Measurements from ENCODE around the gene NEXN.
"Not testable (repeated sequence)": the region's sequence is repeated elsewhere in the genome, so short reads cannot be mapped to it uniquely, and the experiment has no call there.

NEXN gene

DNA sequence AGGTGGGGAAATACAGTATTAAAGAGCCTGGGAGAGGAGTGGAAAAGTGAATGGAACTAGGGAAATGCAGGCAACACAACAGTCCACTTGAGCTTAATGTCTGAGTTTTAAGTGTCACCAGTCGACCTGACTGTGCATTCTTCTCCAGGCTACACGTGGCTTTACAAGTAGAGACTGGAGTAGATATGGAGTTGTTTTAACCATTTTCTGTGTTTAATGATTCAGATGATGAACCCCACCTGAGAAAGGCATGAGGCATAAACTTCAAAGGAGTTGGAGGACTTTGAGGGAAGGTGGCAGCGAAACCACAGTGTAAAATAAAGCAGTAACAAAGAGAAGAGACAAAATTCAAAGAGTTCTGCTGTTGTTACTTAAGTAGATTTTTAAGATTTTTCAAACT, 77.9 kb downstream of the NEXN start:
- DNase-seq, result no peak

GRCh38 chr1:77970192-77970591, 81.8 kb downstream of the NEXN start:
- DNase-seq, result no peak

DNA sequence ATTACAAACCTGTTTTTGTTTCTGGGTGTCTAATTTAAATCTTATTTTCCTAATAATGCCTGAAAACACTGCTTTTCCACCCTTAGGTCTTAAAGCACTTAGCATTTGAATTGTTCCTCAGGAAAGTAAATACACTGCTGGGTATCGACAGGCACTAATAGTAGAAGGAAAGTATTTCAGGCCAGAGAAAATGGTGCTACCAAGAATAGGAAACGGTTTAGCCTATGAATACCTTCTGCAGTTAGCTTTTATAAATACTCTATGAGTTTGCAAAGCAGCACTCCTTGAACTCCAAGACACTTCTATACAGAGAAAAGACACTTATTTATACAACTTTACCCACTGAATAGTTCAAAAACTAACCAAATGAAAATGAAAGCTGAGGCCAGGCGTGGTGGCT, 83.7 kb downstream of the NEXN start:
- DNase-seq, result no peak

- peak in 1 of 5 donors; percentile 15 for DNase-seq
Measured at GRCh38 chr1:77975386-77975785, 87.0 kb downstream of the NEXN start.

DNA sequence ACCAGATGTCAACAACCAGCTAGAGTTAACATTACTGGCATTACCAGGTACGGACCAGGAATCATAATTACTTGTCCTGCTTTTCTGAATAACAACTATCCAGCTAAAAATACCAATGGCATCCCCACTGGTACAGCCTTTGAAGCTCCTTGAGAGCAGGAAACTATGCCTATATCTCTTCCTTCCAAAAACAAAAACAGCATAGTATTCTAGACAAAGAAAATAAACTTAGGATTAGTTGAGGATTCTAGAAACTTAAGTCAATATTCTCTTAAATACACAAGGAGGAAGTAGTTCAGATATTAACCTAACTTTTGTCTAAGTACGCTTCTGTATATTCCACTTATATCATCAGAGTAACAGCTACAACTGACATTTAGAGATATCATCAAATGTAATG, 87.5 kb downstream of the NEXN start:
- no peak for DNase-seq

DNA sequence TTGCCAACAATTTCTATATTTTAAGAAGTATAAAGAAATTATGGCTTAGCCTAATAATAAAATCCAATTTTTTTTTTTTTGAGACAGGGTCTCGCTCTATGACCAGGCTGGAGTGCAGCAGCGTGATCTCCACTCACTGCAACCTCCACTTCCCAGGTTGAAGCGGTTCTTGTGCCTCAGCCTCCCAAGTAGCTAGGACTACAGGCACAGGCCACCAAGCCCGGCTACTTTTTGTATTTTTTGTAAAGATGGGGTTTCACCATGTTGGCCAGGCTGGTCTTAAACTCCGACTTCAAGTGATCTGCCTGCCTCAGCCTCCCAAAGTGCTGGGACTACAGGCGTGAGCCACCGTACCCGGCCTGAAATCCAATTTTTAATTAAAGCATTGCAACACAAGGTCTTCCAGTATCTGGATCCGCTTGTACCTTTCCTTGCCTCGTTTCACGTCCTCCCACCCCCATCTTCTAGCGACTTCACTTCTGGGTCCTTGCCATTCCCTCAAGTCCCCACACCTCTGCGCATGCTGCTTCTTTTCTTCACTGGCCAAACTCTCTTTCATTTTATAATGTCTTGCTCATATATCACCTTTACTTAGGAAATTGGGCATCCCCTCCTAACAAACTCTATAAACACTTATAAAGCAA, 88.1 kb downstream of the NEXN start:
- no peak for DNase-seq

DNA sequence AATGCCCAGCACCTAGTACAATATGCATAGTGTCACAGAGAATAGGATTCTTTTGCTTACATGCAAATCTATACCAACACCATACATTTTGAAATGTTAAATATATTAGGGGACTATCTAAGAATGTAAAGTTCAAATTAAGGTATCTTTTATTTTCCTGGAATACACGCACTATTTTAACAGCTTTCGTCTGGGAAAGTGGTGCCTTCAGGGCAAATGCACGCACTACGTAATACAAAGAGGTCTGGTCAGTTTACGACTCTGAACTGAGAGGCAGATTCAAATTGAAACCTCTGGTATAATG, 89.5 kb downstream of the NEXN start:
- DNase-seq, result no peak

GRCh38 chr1:77978293-77978968, 90.0 kb downstream of the NEXN start:
- peak; percentile 61 to 94 (median 73) for DNase-seq

DNA sequence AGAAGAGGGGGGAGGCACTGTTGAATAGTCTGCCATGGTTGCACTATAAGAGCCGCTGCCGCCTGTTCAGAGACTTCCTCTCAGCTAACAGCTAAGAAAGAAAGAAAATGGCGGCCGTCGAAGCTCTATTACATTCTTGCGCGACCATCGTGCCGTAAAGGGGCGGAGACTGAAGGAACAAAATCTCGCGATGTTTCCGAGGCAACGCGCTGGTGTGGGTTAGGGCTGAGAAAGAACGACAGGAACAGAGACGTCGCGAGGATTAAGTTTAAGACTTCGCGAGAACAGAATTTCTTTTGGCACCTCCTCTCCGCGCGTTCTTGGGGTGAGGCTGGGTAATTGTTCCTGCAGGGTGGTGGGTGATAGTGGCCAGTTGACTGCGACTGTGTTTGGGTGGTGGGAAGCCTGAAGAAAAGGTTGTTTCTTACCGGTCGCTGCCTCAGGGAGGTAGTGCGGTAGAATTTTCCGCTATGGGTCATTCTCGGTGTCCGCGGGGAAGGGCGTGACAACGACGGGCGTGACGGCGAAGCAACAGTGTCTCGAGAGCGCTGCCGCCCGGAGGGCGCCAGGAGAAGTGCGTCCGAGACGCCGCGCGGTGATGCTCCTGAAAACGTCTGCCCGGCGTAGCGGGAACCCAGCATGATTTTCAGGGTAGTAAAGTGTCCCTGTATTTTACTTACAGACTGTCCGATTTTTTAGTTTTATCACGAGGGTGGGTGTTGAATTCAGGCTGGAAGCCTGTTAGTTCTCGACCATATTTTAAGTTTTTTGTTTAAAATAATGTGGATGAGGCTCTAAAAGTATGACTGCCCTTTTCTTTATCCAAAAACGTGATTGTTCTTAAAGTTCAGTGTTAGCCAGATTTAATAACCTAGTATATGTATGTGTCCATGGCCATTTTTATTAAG, 90.8 kb downstream of the NEXN start, which contains the start of gene FUBP1:
TSS of gene FUBP1 (minus strand) at position 104 of the 908 bp plus-strand sequence. CDS start at position 36, 68 bp downstream.
- peak; percentile 86 to 98 (median 93) for DNase-seq

- DNase-seq, result not testable (repeated sequence)
Measured at GRCh38 chr1:77983352-77983996, 95.0 kb downstream of the NEXN start.

DNA sequence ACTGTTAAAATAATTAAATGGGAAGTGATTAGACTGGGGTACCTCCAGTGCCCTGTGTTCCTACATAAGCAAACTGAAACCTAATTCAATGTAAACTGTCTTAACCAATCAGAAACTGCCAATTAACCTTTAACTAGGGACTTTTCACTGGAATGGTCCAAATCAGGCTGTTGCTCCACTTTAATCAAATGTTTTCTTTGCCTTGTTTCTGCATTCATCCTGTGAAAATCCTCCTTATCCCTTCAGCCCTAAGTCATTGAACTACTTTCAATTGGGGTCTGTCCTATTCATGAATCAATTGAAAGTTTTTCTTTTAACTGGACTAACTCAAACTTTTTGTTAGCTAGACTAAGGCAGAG, 95.6 kb downstream of the NEXN start:
- DNase-seq, result no peak

DNA sequence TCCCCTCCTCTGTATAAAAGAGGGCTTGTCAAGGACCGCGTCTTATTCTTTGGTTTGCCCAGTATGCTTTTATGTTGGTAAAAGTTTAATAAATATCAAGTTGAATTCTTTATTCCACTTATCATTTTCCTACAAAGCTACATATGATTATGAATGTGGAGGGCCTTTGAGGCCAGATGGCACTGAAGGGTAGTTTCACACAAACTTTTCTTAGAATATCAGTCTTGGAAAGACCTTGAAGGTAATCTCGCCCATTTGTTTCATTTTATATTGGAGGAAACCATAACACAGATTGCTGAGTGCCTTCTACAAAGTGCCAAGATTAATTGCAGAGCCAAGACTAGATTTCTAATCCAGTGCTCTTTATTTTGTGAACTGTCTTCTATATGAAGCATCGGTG, 96.2 kb downstream of the NEXN start:
- DNase-seq, result no peak

DNA sequence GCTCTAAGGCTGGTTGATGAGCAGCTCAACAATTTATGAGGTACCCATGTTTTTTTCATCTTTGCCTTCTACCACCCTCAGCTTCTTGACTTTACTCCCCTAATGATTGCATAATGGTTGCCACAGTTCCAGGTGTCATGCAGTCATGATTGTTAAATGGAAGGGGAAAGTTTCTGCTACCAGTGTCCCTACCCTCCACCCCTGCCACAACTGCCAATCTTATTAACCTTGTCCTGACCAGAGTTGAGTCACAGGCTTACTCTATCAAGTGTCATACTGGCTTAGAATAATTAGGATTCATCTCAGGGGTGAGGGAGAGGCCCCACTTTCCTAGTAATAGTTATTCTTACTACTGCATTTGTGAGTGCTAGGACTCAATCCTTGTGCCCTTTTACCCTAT, 98.4 kb downstream of the NEXN start:
- DNase-seq, result no peak

GRCh38 chr1:77987919-77988318, 99.5 kb downstream of the NEXN start:
- DNase-seq, result no peak

- no peak for DNase-seq
Measured at GRCh38 chr1:77989744-77990143, 101.3 kb downstream of the NEXN start.

GRCh38 chr1:77990629-77991204, 102.3 kb downstream of the NEXN start:
- DNase-seq, result no peak

- DNase-seq, result no peak
Measured at GRCh38 chr1:77991638-77992037, 103.2 kb downstream of the NEXN start.

Data from T-helper 1 cell (primary cell).